HCT116 (cell line): ENCODE measurements around the gene RPTOR. TPM values are rescaled to one million over a fixed set of nuclear protein-coding genes. Genes with fewer than 3 reads are reported as not detected.

ENCODE experiments used
- ATAC-seq: fragments of 200-7000 bp; cut with Tn5 transposase; 2 replicates; pipeline ENCODE4 v1.9.1; 2020; ENCODE audit warnings: mild to moderate bottlenecking, moderate library complexity
- BruUV-seq: library from RNA; stranded (reverse); fragments of 400-500 nt; replicated peaks from 2 replicates; lab custom pipeline; 2021; lab: Mats Ljungman, UMichigan
- CTCF ChIA-PET: fragments of 300-600 bp; sonication (Branson Sonifier 250); formaldehyde crosslinking; loops from one replicate; lab custom pipeline; 2021; ENCODE audit warnings: antibody characterized with exemption; lab: Charles Lee
- POLR2A ChIA-PET: fragments of 300-600, 350-600 bp; sonication (Branson Sonifier 250); formaldehyde crosslinking; loops from one replicate; lab custom pipeline; 2021; ENCODE audit warnings: antibody characterized with exemption; lab: Charles Lee
- RAD21 ChIA-PET, 2 experiments: fragments of 300-600 bp; sonication (Branson Sonifier 250); formaldehyde crosslinking; loops; one replicate each; lab custom pipeline; 2023; ENCODE audit warnings: low total read pairs in 2 of 2; ENCODE audit not compliant: uncharacterized antibody in 2 of 2, unreplicated experiment in 2 of 2, low non-redundant PET in 1 of 2; lab: Charles Lee
- DNase-seq: peaks from one replicate; pipeline ENCODE4 v3.0.0-alpha.2; 2010; ENCODE audit warnings: low read depth, low spot score
- H2AFZ ChIP-seq: fragments of 200-600 bp; shearing (Covaris generic), sonication (generic); 2 replicates; pipeline ENCODE4 v1.6.1; 2017; ENCODE audit warnings: low read depth, mixed run types, mixed read lengths, antibody characterized with exemption, low read length; ENCODE audit not compliant: poor library complexity, severe bottlenecking
- H3K27ac ChIP-seq: 2 replicates; pipeline ENCODE4 v1.5.1; 2012; ENCODE audit warnings: low read depth, low read length
- H3K27me3 ChIP-seq: fragments of 200-600 bp; sonication (generic); 2 replicates; pipeline ENCODE4 v1.6.1; 2016; ENCODE audit warnings: mixed run types, low read length, mixed read lengths; ENCODE audit not compliant: insufficient read depth
- H3K36me3 ChIP-seq, 2 experiments: fragments of 200-500 bp in 1 of 2; fragments of 200-600 bp in 1 of 2; sonication (Bioruptor generic) in 1 of 2; sonication (generic) in 1 of 2; 2 replicates each; pipeline versions ENCODE4 v1.5.1 to v1.6.1; 2014 to 2016; ENCODE audit warnings: low read length in 2 of 2, inconsistent platforms in 1 of 2, mixed read lengths in 1 of 2, mixed run types in 1 of 2; ENCODE audit not compliant: insufficient read depth in 2 of 2, control insufficient read depth in 1 of 2
- H3K4me1 ChIP-seq, 2 experiments: fragments of 200-600 bp in 1 of 2; sonication (generic) in 1 of 2; 2 replicates each; pipeline versions ENCODE4 v1.5.1 to v1.6.1; 2012 to 2017; ENCODE audit warnings: low read length in 2 of 2, inconsistent platforms in 1 of 2, mild to moderate bottlenecking in 1 of 2, mixed read lengths in 1 of 2, mixed run types in 1 of 2, moderate library complexity in 1 of 2; ENCODE audit not compliant: insufficient read depth in 2 of 2, control insufficient read depth in 1 of 2
- H3K4me2 ChIP-seq: fragments of 200-600 bp; sonication (generic); 2 replicates; pipeline ENCODE4 v1.6.1; 2017; ENCODE audit warnings: mixed run types, low read length, mixed read lengths
- H3K4me3 ChIP-seq, 2 experiments: fragments of 200-600 bp in 1 of 2; sonication (generic) in 1 of 2; replicated peaks in 1 of 2; 2 replicates each; pipeline ENCODE4 v1.5.1; 2011 to 2016; ENCODE audit warnings: low read length in 2 of 2, control low read depth in 1 of 2, low read depth in 1 of 2, mild to moderate bottlenecking in 1 of 2, mixed read lengths in 1 of 2, mixed run types in 1 of 2
- H3K79me2 ChIP-seq: fragments of 200-600 bp; sonication (generic); 2 replicates; pipeline ENCODE4 v1.6.1; 2017; ENCODE audit warnings: mild to moderate bottlenecking, mixed run types, low read length, moderate library complexity, mixed read lengths; ENCODE audit not compliant: insufficient read depth
- H3K9ac ChIP-seq: fragments of 200-600 bp; sonication (generic); 2 replicates; pipeline ENCODE4 v1.6.1; 2016; ENCODE audit warnings: low read length, mixed read lengths
- H3K9me2 ChIP-seq: fragments of 200-600 bp; sonication (generic), shearing (Covaris generic); 2 replicates; pipeline ENCODE4 v1.6.1; 2017; ENCODE audit warnings: mixed run types, mild to moderate bottlenecking, moderate library complexity; ENCODE audit not compliant: insufficient read depth
- H3K9me3 ChIP-seq, 2 experiments: fragments of 200-500 bp in 1 of 2; fragments of 200-600 bp in 1 of 2; sonication (Bioruptor generic) in 1 of 2; sonication (generic) in 1 of 2; 2 replicates each; pipeline ENCODE4 v1.6.1; 2014 to 2017; ENCODE audit warnings: low read length in 2 of 2, mixed read lengths in 2 of 2, inconsistent platforms in 1 of 2, low read depth in 1 of 2, mild to moderate bottlenecking in 1 of 2, mixed run types in 1 of 2, moderate library complexity in 1 of 2; ENCODE audit not compliant: control insufficient read depth in 1 of 2, insufficient read depth in 1 of 2
- H4K20me1 ChIP-seq: fragments of 200-600 bp; sonication (generic), shearing (Covaris generic); 2 replicates; pipeline ENCODE4 v1.6.1; 2017; ENCODE audit warnings: mixed run types, mild to moderate bottlenecking, moderate library complexity; ENCODE audit not compliant: insufficient read depth
- CBX3 ChIP-seq: IDR thresholded peaks from 2 replicates; pipeline ENCODE4 v1.6.1; 2012; ENCODE audit warnings: low read depth
- CEBPB ChIP-seq: IDR thresholded peaks from 2 replicates; pipeline ENCODE4 v1.6.1; 2012; ENCODE audit warnings: low read depth
- EGR1 ChIP-seq: IDR thresholded peaks from 2 replicates; pipeline ENCODE4 v1.6.1; 2012; ENCODE audit warnings: low read depth
- ELF1 ChIP-seq: IDR thresholded peaks from 2 replicates; pipeline ENCODE4 v1.6.1; 2012; ENCODE audit warnings: low read depth, borderline replicate concordance
- EZH2 ChIP-seq: fragments of 200-600 bp; sonication (generic); IDR thresholded peaks from 2 replicates; pipeline ENCODE4 v1.6.1; 2017; ENCODE audit warnings: antibody characterized with exemption, mixed run types
- EZH2phosphoT487 ChIP-seq: fragments of 200-600 bp; IDR thresholded peaks from 2 replicates; pipeline ENCODE4 v1.6.1; 2018; ENCODE audit warnings: antibody characterized with exemption, borderline replicate concordance
- JUND ChIP-seq: IDR thresholded peaks from 2 replicates; pipeline ENCODE4 v1.6.1; 2012
- POLR2A ChIP-seq: IDR thresholded peaks from 2 replicates; pipeline ENCODE4 v1.7.0; 2011; ENCODE audit warnings: borderline replicate concordance; ENCODE audit not compliant: insufficient read depth, insufficient read length; ENCODE audit errors: extremely low read depth
- POLR2AphosphoS5 ChIP-seq: IDR thresholded peaks from 2 replicates; pipeline ENCODE4 v1.6.1; 2011; ENCODE audit warnings: mild to moderate bottlenecking, low read depth, low read length, moderate library complexity
- RAD21 ChIP-seq: IDR thresholded peaks from 2 replicates; pipeline ENCODE4 v1.6.1; 2012; ENCODE audit warnings: low read depth, mild to moderate bottlenecking
- SRF ChIP-seq: IDR thresholded peaks from 2 replicates; pipeline ENCODE4 v1.6.1; 2012; ENCODE audit warnings: low read depth
- TCF7L2 ChIP-seq: IDR thresholded peaks from 2 replicates; pipeline ENCODE4 v1.7.0; 2011; ENCODE audit warnings: borderline replicate concordance, inconsistent platforms; ENCODE audit not compliant: insufficient read depth, insufficient read length; ENCODE audit errors: extremely low read depth
- ZFX ChIP-seq: fragments of 450-650 bp; IDR thresholded peaks from 2 replicates; pipeline ENCODE4 v1.6.1; 2017
- ZNF274 ChIP-seq: fragments of 200-500 bp; sonication (Bioruptor generic); IDR thresholded peaks from 2 replicates; pipeline ENCODE4 v1.6.1; 2014; ENCODE audit warnings: mild to moderate bottlenecking, low read depth, low read length, inconsistent platforms
- intact Hi-C: fragments of 100-400 bp; cut with micrococcal nuclease; formaldehyde crosslinking; loops from 2 replicates; pipeline ENCODE4 v1.10.0; 2022
- total RNA-seq: library from RNA; stranded (reverse); gene quantifications from one replicate; pipeline ENCODE4 v1.2.1, GENCODE V29; 2021; ENCODE audit not compliant: unreplicated experiment
- TF ChIP-seq, protein P1 (sequence below): IDR thresholded peaks from 2 replicates; pipeline ENCODE4 v1.6.1; 2011; ENCODE audit warnings: mild to moderate bottlenecking, low read length, moderate library complexity; ENCODE audit not compliant: insufficient replicate concordance; ENCODE audit errors: extremely low read depth
- TF ChIP-seq, protein P2 (sequence below): IDR thresholded peaks from 2 replicates; pipeline ENCODE4 v1.6.1; 2012
- TF ChIP-seq, protein P3 (sequence below): IDR thresholded peaks from 2 replicates; pipeline ENCODE4 v1.6.1; 2012
- TF ChIP-seq, protein P4 (sequence below), 3 experiments: fragments of 200-600 bp in 1 of 3; sonication (generic) in 1 of 3; IDR thresholded peaks in 2 of 3; conservative IDR thresholded peaks in 1 of 3; 2 replicates each; pipeline ENCODE4 v1.5.1; 2012 to 2017; ENCODE audit warnings: low read depth in 2 of 3, low read length in 2 of 3, antibody characterized with exemption in 1 of 3, borderline replicate concordance in 1 of 3, control low read depth in 1 of 3, mild to moderate bottlenecking in 1 of 3, mixed read lengths in 1 of 3, mixed run types in 1 of 3, moderate library complexity in 1 of 3; ENCODE audit not compliant: insufficient read depth in 1 of 3

RPTOR gene
- total RNA-seq, 1 experiment from 2014 or later, result 69.5 TPM

DNA sequence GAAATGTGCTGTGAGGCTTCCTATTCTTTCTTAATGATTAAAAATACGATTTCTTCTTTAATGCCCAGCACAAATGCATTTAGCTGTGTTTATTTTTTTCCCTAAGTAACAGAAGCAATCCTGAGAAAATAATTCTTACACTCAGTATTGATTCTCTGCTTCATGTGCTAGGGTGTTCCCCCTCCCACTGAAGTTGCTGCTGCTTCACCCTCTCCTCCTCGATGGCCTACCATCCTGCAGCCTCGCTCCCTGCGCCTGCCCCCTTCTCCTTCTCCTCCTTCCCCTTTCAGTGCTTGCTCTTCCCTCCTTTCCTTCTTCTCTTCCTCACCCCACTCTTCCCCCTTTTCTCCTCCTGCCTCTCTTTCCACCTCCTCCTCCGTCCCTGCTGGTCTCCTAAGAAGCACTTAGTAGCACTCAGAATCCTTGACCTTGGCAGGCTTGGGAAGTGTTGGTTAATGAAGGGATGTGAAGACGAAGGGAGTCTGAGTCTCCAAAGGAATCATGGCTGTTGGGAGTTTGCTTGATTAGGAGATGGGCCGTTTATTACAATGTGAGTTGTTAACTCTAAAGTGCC is 119.7 kb downstream of the RPTOR start:
- no peaks in the 10 kb centered on the region; a peak in 1 of 4 replicates for H3K4me1 ChIP-seq
- no peak for ATAC-seq
- H3K27ac ChIP-seq, result no peak overlapping the region
- CTCF ChIA-PET, result no interaction called here
- RAD21 ChIA-PET, result no interaction called here
- H3K27me3 ChIP-seq, result no peaks in the 10 kb centered on the region
- no peak for TF ChIP-seq CEBPB
- TF ChIP-seq, all 23 proteins: peak for 0
- Histone ChIP-seq H4K20me1 (peaks cover 4% of the 10 kb centered on the region; the same call in 1 of the 2 replicates), H3K79me2 (peaks cover 78% of the 10 kb centered on the region), H3K9ac (no peak overlapping the region), H3K4me2 (no peak overlapping the region), H3K4me3 (no peak overlapping the region), H2AFZ (no peak overlapping the region), H3K36me3 (no peaks in the 10 kb centered on the region), H3K9me3 (no peaks in the 10 kb centered on the region), H3K9me2 (no peaks in the 10 kb centered on the region)
- no TSS peak for BruUV-seq
- intact Hi-C loops, result no loop called here
- POLR2A ChIA-PET, result no interaction called here
- DNase-seq, result no peak

DNA sequence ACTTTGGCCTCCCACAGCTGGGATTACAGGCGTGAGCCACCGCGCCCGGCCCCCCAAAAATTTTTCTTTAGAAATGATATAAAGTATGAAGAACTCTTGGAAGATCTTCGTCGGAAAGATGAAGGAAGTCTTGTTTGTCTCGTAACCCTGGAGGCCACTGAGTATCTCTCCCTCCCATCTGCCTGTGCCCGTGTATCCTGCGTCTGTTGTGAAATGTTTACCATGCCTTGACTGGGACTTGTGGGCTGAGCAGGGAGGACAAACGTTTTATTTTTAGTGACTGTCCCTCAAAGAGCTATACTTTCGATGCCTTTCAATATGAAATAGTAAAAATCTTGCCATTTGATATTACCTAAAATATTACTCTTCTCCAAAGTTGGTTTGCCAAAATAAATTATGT is 121.2 kb downstream of the RPTOR start:
- H3K27ac ChIP-seq, result no peak overlapping the region
- no peak for ATAC-seq
- no peaks in the 10 kb centered on the region for H3K9me2 ChIP-seq
- intact Hi-C loops, result no loop called here
- no peaks in the 10 kb centered on the region for H3K36me3 ChIP-seq
- no peaks in the 10 kb centered on the region for H3K9me3 ChIP-seq
- RAD21 ChIA-PET, result no interaction called here
- no peak for DNase-seq
- CTCF ChIA-PET, result no interaction called here
- H3K4me2 ChIP-seq, result no peak overlapping the region
- H3K27me3 ChIP-seq, result no peaks in the 10 kb centered on the region
- BruUV-seq, result no TSS peak
- peaks cover 85% of the 10 kb centered on the region for H3K79me2 ChIP-seq
- no peak overlapping the region for H3K4me3 ChIP-seq
- H4K20me1 ChIP-seq, result peaks cover 14% of the 10 kb centered on the region; the same call in 1 of the 2 replicates
- POLR2A ChIA-PET, result no interaction called here
- no peak overlapping the region for H2AFZ ChIP-seq
- H3K9ac ChIP-seq, result no peak overlapping the region
- H3K4me1 ChIP-seq, result no peaks in the 10 kb centered on the region; a peak in 1 of 4 replicates
- TF ChIP-seq POLR2A, result no peak
- TF ChIP-seq TCF7L2, result no peak
- no peak for TF ChIP-seq EZH2
- TF ChIP-seq, protein P1, sequence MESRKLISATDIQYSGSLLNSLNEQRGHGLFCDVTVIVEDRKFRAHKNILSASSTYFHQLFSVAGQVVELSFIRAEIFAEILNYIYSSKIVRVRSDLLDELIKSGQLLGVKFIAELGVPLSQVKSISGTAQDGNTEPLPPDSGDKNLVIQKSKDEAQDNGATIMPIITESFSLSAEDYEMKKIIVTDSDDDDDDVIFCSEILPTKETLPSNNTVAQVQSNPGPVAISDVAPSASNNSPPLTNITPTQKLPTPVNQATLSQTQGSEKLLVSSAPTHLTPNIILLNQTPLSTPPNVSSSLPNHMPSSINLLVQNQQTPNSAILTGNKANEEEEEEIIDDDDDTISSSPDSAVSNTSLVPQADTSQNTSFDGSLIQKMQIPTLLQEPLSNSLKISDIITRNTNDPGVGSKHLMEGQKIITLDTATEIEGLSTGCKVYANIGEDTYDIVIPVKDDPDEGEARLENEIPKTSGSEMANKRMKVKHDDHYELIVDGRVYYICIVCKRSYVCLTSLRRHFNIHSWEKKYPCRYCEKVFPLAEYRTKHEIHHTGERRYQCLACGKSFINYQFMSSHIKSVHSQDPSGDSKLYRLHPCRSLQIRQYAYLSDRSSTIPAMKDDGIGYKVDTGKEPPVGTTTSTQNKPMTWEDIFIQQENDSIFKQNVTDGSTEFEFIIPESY, result no peak
- TF ChIP-seq EGR1, result no peak
- TF ChIP-seq POLR2AphosphoS5, result no peak
- TF ChIP-seq RAD21, result no peak
- TF ChIP-seq ZFX, result no peak
- TF ChIP-seq, protein P2, sequence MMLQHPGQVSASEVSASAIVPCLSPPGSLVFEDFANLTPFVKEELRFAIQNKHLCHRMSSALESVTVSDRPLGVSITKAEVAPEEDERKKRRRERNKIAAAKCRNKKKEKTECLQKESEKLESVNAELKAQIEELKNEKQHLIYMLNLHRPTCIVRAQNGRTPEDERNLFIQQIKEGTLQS, result no peak
- no peak for TF ChIP-seq SRF
- TF ChIP-seq, protein P3, sequence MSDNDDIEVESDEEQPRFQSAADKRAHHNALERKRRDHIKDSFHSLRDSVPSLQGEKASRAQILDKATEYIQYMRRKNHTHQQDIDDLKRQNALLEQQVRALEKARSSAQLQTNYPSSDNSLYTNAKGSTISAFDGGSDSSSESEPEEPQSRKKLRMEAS, result no peak
- TF ChIP-seq CEBPB, result no peak
- no peak for TF ChIP-seq JUND
- TF ChIP-seq, protein P4, sequence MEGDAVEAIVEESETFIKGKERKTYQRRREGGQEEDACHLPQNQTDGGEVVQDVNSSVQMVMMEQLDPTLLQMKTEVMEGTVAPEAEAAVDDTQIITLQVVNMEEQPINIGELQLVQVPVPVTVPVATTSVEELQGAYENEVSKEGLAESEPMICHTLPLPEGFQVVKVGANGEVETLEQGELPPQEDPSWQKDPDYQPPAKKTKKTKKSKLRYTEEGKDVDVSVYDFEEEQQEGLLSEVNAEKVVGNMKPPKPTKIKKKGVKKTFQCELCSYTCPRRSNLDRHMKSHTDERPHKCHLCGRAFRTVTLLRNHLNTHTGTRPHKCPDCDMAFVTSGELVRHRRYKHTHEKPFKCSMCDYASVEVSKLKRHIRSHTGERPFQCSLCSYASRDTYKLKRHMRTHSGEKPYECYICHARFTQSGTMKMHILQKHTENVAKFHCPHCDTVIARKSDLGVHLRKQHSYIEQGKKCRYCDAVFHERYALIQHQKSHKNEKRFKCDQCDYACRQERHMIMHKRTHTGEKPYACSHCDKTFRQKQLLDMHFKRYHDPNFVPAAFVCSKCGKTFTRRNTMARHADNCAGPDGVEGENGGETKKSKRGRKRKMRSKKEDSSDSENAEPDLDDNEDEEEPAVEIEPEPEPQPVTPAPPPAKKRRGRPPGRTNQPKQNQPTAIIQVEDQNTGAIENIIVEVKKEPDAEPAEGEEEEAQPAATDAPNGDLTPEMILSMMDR (IDR thresholded peaks at IDR 0.05 in 2 of 3, conservative IDR thresholded peaks at IDR 0.05 in 1 of 3; ENCODE audit: borderline replicate concordance in 1 of 3, insufficient read depth in 1 of 3, low read depth in 2 of 3, low read length in 2 of 3), result no peak
- no peak for TF ChIP-seq CBX3
- no peak for TF ChIP-seq ELF1
- TF ChIP-seq ZNF274, result no peak
- TF ChIP-seq EZH2phosphoT487, result no peak
